Keratinocyte (primary cell): ENCODE results near the gene FHAD1.

Source experiments
- CTCF ChIP-seq, 3 experiments: IDR thresholded peaks in 1 of 3; conservative IDR thresholded peaks in 1 of 3; optimal IDR thresholded peaks in 1 of 3; 2 replicates in 2 of 3; 3 replicates in 1 of 3; pipeline versions ENCODE3 to v1.5.1; 2011; ENCODE audit warnings: low read length in 3 of 3, mild to moderate bottlenecking in 3 of 3, moderate library complexity in 2 of 3, control low read depth in 1 of 3, inconsistent platforms in 1 of 3; ENCODE audit not compliant: insufficient read depth in 2 of 3; ENCODE audit errors: extremely low read depth in 1 of 3
- EZH2 ChIP-seq: IDR thresholded peaks from one replicate; pipeline ENCODE4 v1.6.1; 2012; ENCODE audit warnings: inconsistent platforms, mild to moderate bottlenecking, low read length, moderate library complexity

DNA sequence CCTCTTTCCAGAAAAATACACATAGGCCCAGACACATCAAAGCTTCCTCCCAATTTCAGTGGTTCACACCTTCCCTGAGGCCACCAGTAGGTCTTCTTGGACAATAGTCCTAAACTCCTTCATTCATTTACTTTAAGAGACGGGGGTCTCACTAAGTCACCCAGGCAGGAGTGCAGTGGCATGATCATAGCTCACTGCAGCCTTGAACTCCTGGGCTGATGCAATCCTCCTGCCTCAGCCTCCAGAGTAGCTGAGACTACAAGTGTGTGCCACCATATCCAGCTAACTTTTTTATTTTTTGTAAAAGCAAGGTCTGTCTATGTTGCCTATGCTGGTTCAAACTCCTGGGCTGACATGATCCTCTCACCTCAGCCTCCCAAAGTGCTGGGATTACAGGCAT, 8.2 kb upstream of the FHAD1 start:
- TF ChIP-seq CTCF (optimal IDR thresholded peaks at IDR 0.05 in 1 of 3, IDR thresholded peaks at IDR 0.05 in 1 of 3, conservative IDR thresholded peaks at IDR 0.05 in 1 of 3; ENCODE audit: extremely low read depth in 1 of 3, insufficient read depth in 2 of 3, low read length in 3 of 3), result no peak
- no peak for TF ChIP-seq EZH2
